Trophoblast cell (in vitro differentiated cells and primary cell): ENCODE results near the gene ELL.

Experiments
- DNase-seq, 2 donors: peaks; one replicate each; pipeline ENCODE4 v3.0.0-alpha.2; 2016
- H2AFZ ChIP-seq: 2 replicates; pipeline ENCODE4 v1.6.1; 2013; ENCODE audit warnings: low read length, moderate library complexity, mild to moderate bottlenecking; ENCODE audit not compliant: insufficient read depth, poor library complexity
- H2AK5ac ChIP-seq: 2 replicates; pipeline ENCODE4 v1.6.1; 2013; ENCODE audit warnings: mild to moderate bottlenecking, low read length
- H2BK120ac ChIP-seq: 2 replicates; pipeline ENCODE4 v1.6.1; 2013; ENCODE audit warnings: low read length, mild to moderate bottlenecking, moderate library complexity; ENCODE audit not compliant: insufficient read depth, poor library complexity
- H2BK12ac ChIP-seq: 2 replicates; pipeline ENCODE4 v1.6.1; 2013; ENCODE audit warnings: mild to moderate bottlenecking, low read length, moderate library complexity
- H2BK5ac ChIP-seq: 2 replicates; pipeline ENCODE4 v1.6.1; 2013; ENCODE audit warnings: low read length, low read depth, moderate library complexity, mild to moderate bottlenecking; ENCODE audit not compliant: poor library complexity
- H3K14ac ChIP-seq: 2 replicates; pipeline ENCODE4 v1.6.1; 2013; ENCODE audit warnings: mild to moderate bottlenecking, low read length
- H3K18ac ChIP-seq: 2 replicates; pipeline ENCODE4 v1.6.1; 2013; ENCODE audit warnings: mild to moderate bottlenecking, low read length
- H3K23ac ChIP-seq: 2 replicates; pipeline ENCODE4 v1.6.1; 2013; ENCODE audit warnings: low read length
- H3K27ac ChIP-seq: 2 replicates; pipeline ENCODE4 v1.5.1; 2013; ENCODE audit warnings: low read depth, mild to moderate bottlenecking, inconsistent platforms, low read length, moderate library complexity
- H3K27me3 ChIP-seq: 2 replicates; pipeline ENCODE4 v1.6.1; 2013; ENCODE audit warnings: inconsistent platforms, mild to moderate bottlenecking, low read length, moderate library complexity; ENCODE audit not compliant: insufficient read depth
- H3K36me3 ChIP-seq, 2 experiments: 1 replicate in 1 of 2; 2 replicates in 1 of 2; pipeline ENCODE4 v1.6.1; 2013; ENCODE audit warnings: low read length in 2 of 2, mild to moderate bottlenecking in 2 of 2, moderate library complexity in 1 of 2; ENCODE audit not compliant: insufficient read depth in 2 of 2, control insufficient read depth in 1 of 2
- H3K4ac ChIP-seq: 2 replicates; pipeline ENCODE4 v1.6.1; 2013; ENCODE audit warnings: low read depth, mild to moderate bottlenecking, low read length, moderate library complexity
- H3K4me1 ChIP-seq, 2 experiments: 1 replicate in 1 of 2; 2 replicates in 1 of 2; pipeline ENCODE4 v1.6.1; 2013; ENCODE audit warnings: low read length in 2 of 2, mild to moderate bottlenecking in 2 of 2, moderate library complexity in 1 of 2; ENCODE audit not compliant: insufficient read depth in 2 of 2, control insufficient read depth in 1 of 2
- H3K4me2 ChIP-seq: 2 replicates; pipeline ENCODE4 v1.6.1; 2013; ENCODE audit warnings: inconsistent platforms, mild to moderate bottlenecking, low read length, moderate library complexity
- H3K4me3 ChIP-seq: 2 replicates; pipeline ENCODE4 v1.5.1; 2013; ENCODE audit warnings: mild to moderate bottlenecking, low read depth, low read length, inconsistent platforms
- H3K79me1 ChIP-seq: one replicate; pipeline ENCODE4 v1.6.1; 2013; ENCODE audit warnings: low read length
- H3K79me2 ChIP-seq: 2 replicates; pipeline ENCODE4 v1.6.1; 2013; ENCODE audit warnings: low read length, mild to moderate bottlenecking; ENCODE audit not compliant: control insufficient read depth, insufficient read depth, poor library complexity
- H3K9ac ChIP-seq: 2 replicates; pipeline ENCODE4 v1.6.1; 2013; ENCODE audit warnings: mild to moderate bottlenecking, low read length
- H3K9me3 ChIP-seq: 2 replicates; pipeline ENCODE4 v1.6.1; 2013; ENCODE audit warnings: low read depth, mild to moderate bottlenecking, control low read depth, inconsistent platforms, low read length; ENCODE audit not compliant: insufficient read depth
- H4K12ac ChIP-seq: 2 replicates; pipeline ENCODE4 v1.6.1; 2013; ENCODE audit warnings: low read depth, mild to moderate bottlenecking, low read length, moderate library complexity
- H4K8ac ChIP-seq: 2 replicates; pipeline ENCODE4 v1.6.1; 2013; ENCODE audit warnings: low read depth, mild to moderate bottlenecking, low read length, moderate library complexity
- H4K91ac ChIP-seq: one replicate; pipeline ENCODE4 v1.6.1; 2013; ENCODE audit warnings: low read depth, mild to moderate bottlenecking, low read length, moderate library complexity
- WGBS: extraction: QIAGEN DNeasy Blood & Tissue Kit; methylation state at CpG from one replicate; pipeline ENCODE4 v1.1.7; 2013; ENCODE audit warnings: missing lambda C conversion rate; ENCODE audit not compliant: insufficient read length, insufficient coverage; ENCODE audit errors: extremely low coverage; 5-methylcytosine and 5-hydroxymethylcytosine counted together

The ELL gene

GRCh38 chr19:18440936-18441803 is 80.7 kb downstream of the ELL start:
- Histone ChIP-seq H2BK120ac (no peak overlapping the region), H3K4me2 (no peak overlapping the region), H2BK5ac (no peak overlapping the region), H2AK5ac (peak overlapping the region; percentile 43), H3K18ac (peak overlapping the region; percentile 21), H3K23ac (no peak overlapping the region), H3K4ac (no peak overlapping the region), H4K12ac (no peak overlapping the region), H3K79me2 (peaks cover 15% of the 10 kb centered on the region), H4K91ac (peak overlapping the region; percentile 12), H3K9ac (no peak overlapping the region), H2BK12ac (peak overlapping the region; percentile 41), H3K9me3 (peaks cover 2% of the 10 kb centered on the region), H3K27me3 (no peaks in the 10 kb centered on the region), H3K4me1 (peaks cover 36 to 57% of the 10 kb centered on the region in 2 experiments), H3K36me3 (peaks cover 29 to 31% of the 10 kb centered on the region in 2 experiments), H3K14ac (no peak overlapping the region), H3K79me1 (peaks cover 34% of the 10 kb centered on the region), H3K27ac (peak overlapping the region; percentile 97), H3K4me3 (no peak overlapping the region), H4K8ac (no peak overlapping the region), H2AFZ (no peak overlapping the region)
- no CpG with 5 or more reads among the region's 23 CpGs for WGBS
- DNase-seq: no peak

- peaks cover 29 to 31% of the 10 kb centered on the region in 2 experiments for H3K36me3 ChIP-seq
- peak overlapping the region; percentile 46 for H2BK12ac ChIP-seq
- no peak overlapping the region for H2AK5ac ChIP-seq
- H3K4me1 ChIP-seq: peaks cover 29 to 53% of the 10 kb centered on the region in 2 experiments
- no peak overlapping the region for H2BK120ac ChIP-seq
- peak overlapping the region; percentile 4 for H3K18ac ChIP-seq
- peak overlapping the region; percentile 41 for H3K14ac ChIP-seq
- peak overlapping the region; percentile 99 for H4K91ac ChIP-seq
- peaks cover 2% of the 10 kb centered on the region for H3K9me3 ChIP-seq
- no peak overlapping the region for H4K12ac ChIP-seq
- H3K4me2 ChIP-seq: no peak overlapping the region
- no CpG with 5 or more reads among the region's 11 CpGs for WGBS
- H3K4ac ChIP-seq: no peak overlapping the region
- peaks cover 12% of the 10 kb centered on the region for H3K79me2 ChIP-seq
- H3K9ac ChIP-seq: no peak overlapping the region
- H4K8ac ChIP-seq: peak overlapping the region; percentile 0
- no peaks in the 10 kb centered on the region for H3K27me3 ChIP-seq
- peak overlapping the region; percentile 13 for H2BK5ac ChIP-seq
- no peak overlapping the region for H3K23ac ChIP-seq
- H3K79me1 ChIP-seq: peaks cover 29% of the 10 kb centered on the region
- DNase-seq: peak in 1 of 2 donors; percentile 35
- H3K27ac ChIP-seq: peak overlapping the region; percentile 97
- H3K4me3 ChIP-seq: no peak overlapping the region
- no peak overlapping the region for H2AFZ ChIP-seq
These were observed 81.4 kb downstream of the ELL start for GRCh38 chr19:18440415-18440877.

GRCh38 chr19:18439910-18440237 is 82.0 kb downstream of the ELL start:
- Histone ChIP-seq H3K18ac (peak overlapping the region; percentile 4), H3K36me3 (peaks cover 33 to 35% of the 10 kb centered on the region in 2 experiments)
- no CpG with 5 or more reads among the region's 9 CpGs for WGBS

GRCh38 chr19:18439025-18439909 is 82.6 kb downstream of the ELL start:
- H4K8ac ChIP-seq: peak overlapping the region; percentile 96
- H2BK120ac ChIP-seq: peak overlapping the region; percentile 98
- peak overlapping the region; percentile 96 for H2BK5ac ChIP-seq
- peaks cover 12% of the 10 kb centered on the region for H3K79me2 ChIP-seq
- H3K9me3 ChIP-seq: peaks cover 2% of the 10 kb centered on the region
- peak overlapping the region; percentile 49 for H4K12ac ChIP-seq
- peak overlapping the region; percentile 99 for H4K91ac ChIP-seq
- no peaks in the 10 kb centered on the region for H3K27me3 ChIP-seq
- peaks cover 32 to 34% of the 10 kb centered on the region in 2 experiments for H3K36me3 ChIP-seq
- no peak overlapping the region for H3K9ac ChIP-seq
- H3K4ac ChIP-seq: peak overlapping the region; percentile 80
- peak overlapping the region; percentile 82 for H2AK5ac ChIP-seq
- peak overlapping the region; percentile 97 for H3K27ac ChIP-seq
- no peak overlapping the region for H3K23ac ChIP-seq
- H3K14ac ChIP-seq: peak overlapping the region; percentile 84
- peak; percentile 15 to 56 for DNase-seq
- peaks cover 30 to 54% of the 10 kb centered on the region in 2 experiments for H3K4me1 ChIP-seq
- peak overlapping the region; percentile 53 for H2BK12ac ChIP-seq
- peak overlapping the region; percentile 82 for H3K18ac ChIP-seq
- peak overlapping the region; percentile 59 for H3K4me2 ChIP-seq
- peaks cover 29% of the 10 kb centered on the region for H3K79me1 ChIP-seq
- no peak overlapping the region for H3K4me3 ChIP-seq
- no CpG with 5 or more reads among the region's 13 CpGs for WGBS
- peak overlapping the region; percentile 33 for H2AFZ ChIP-seq

More at GRCh38 chr19:18439910-18440237, 82.0 kb downstream of the ELL start:
- peak in 1 of 2 donors; percentile 65 for DNase-seq
- Histone ChIP-seq H3K79me1 (peaks cover 29% of the 10 kb centered on the region), H3K9ac (no peak overlapping the region), H4K91ac (peak overlapping the region; percentile 99), H2BK5ac (peak overlapping the region; percentile 13), H2AK5ac (no peak overlapping the region), H3K27ac (peak overlapping the region; percentile 97), H3K4me1 (peaks cover 29 to 52% of the 10 kb centered on the region in 2 experiments), H4K8ac (peak overlapping the region; percentile 5), H3K23ac (no peak overlapping the region), H3K79me2 (peaks cover 12% of the 10 kb centered on the region), H2BK12ac (peak overlapping the region; percentile 46), H3K4ac (no peak overlapping the region), H4K12ac (no peak overlapping the region), H3K27me3 (no peaks in the 10 kb centered on the region), H2BK120ac (peak overlapping the region; percentile 79), H3K9me3 (peaks cover 2% of the 10 kb centered on the region), H3K4me3 (no peak overlapping the region), H3K14ac (peak overlapping the region; percentile 41), H2AFZ (no peak overlapping the region), H3K4me2 (peak overlapping the region; percentile 13)
